Liver (tissue), 9 donors: ENCODE measurements around the gene CCBE1. TPM values are rescaled to one million over a fixed set of nuclear protein-coding genes. Genes with fewer than 3 reads are reported as not detected.
"Not testable (repeated sequence)": the region's sequence is repeated elsewhere in the genome, so short reads cannot be mapped to it uniquely, and the experiment has no call there.

ENCODE experiments used
- DNase-seq: peaks from one replicate; pipeline ENCODE4 v3.0.0-alpha.2; 2017; ENCODE audit warnings: low spot score
- H3K27ac ChIP-seq, 2 donors: one replicate each; pipeline ENCODE4 v1.7.0; 2013; ENCODE audit warnings: inconsistent platforms in 2 of 2, low read length in 2 of 2, control low read depth in 1 of 2, low read depth in 1 of 2, mild to moderate bottlenecking in 1 of 2
- H3K27me3 ChIP-seq, 4 donors: one replicate each; pipeline versions ENCODE4 v1.6.1 to v1.7.0; 2013; ENCODE audit warnings: low read length in 3 of 4, inconsistent platforms in 1 of 4, mild to moderate bottlenecking in 1 of 4, moderate library complexity in 1 of 4; ENCODE audit not compliant: control insufficient read depth in 4 of 4, insufficient read depth in 4 of 4
- H3K36me3 ChIP-seq, 4 donors: one replicate each; pipeline versions ENCODE4 v1.6.1 to v1.7.0; 2013; ENCODE audit warnings: low read length in 3 of 4, mild to moderate bottlenecking in 3 of 4, low read depth in 1 of 4, moderate library complexity in 1 of 4; ENCODE audit not compliant: control insufficient read depth in 4 of 4, insufficient read depth in 3 of 4
- H3K4me1 ChIP-seq, 4 donors: one replicate each; pipeline versions ENCODE4 v1.6.1 to v1.7.0; 2013; ENCODE audit warnings: low read length in 3 of 4, mild to moderate bottlenecking in 3 of 4, moderate library complexity in 1 of 4; ENCODE audit not compliant: control insufficient read depth in 4 of 4, insufficient read depth in 4 of 4
- H3K4me3 ChIP-seq, 3 donors: one replicate each; pipeline versions ENCODE4 v1.6.1 to v1.7.0; 2013; ENCODE audit warnings: low read length in 3 of 3, control low read depth in 1 of 3, low read depth in 1 of 3, mild to moderate bottlenecking in 1 of 3
- H3K9ac ChIP-seq, 2 donors: one replicate each; pipeline ENCODE4 v1.7.0; 2013; ENCODE audit warnings: low read length in 2 of 2, mild to moderate bottlenecking in 2 of 2, moderate library complexity in 2 of 2, control low read depth in 1 of 2, low read depth in 1 of 2
- H3K9me3 ChIP-seq, 4 donors: one replicate each; pipeline versions ENCODE4 v1.6.1 to v1.7.0; 2013; ENCODE audit warnings: low read length in 3 of 4; ENCODE audit not compliant: control insufficient read depth in 4 of 4
- CTCF ChIP-seq: fragments of 150-350 bp; IDR thresholded peaks from 2 replicates; pipeline ENCODE4 v1.5.1; 2017; ENCODE audit warnings: improper control_type of control experiment, low read depth, low read length; ENCODE audit not compliant: missing input control
- EGR1 ChIP-seq, 2 donors: IDR thresholded peaks; 2 replicates each; pipeline ENCODE4 v1.6.1; 2016 to 2018; ENCODE audit warnings: antibody characterized with exemption in 2 of 2, low read depth in 2 of 2
- FOXA1 ChIP-seq: IDR thresholded peaks from 2 replicates; pipeline ENCODE4 v1.6.1; 2016; ENCODE audit warnings: antibody characterized with exemption
- JUND ChIP-seq, 2 donors: IDR thresholded peaks; 2 replicates each; pipeline ENCODE4 v1.6.1; 2016; ENCODE audit warnings: antibody characterized with exemption in 2 of 2
- MAX ChIP-seq: IDR thresholded peaks from 2 replicates; pipeline ENCODE4 v1.6.1; 2016; ENCODE audit warnings: antibody characterized with exemption
- NR2F2 ChIP-seq: IDR thresholded peaks from 2 replicates; pipeline ENCODE4 v1.6.1; 2016; ENCODE audit warnings: antibody characterized with exemption
- RXRA ChIP-seq, 2 donors: IDR thresholded peaks; 2 replicates each; pipeline ENCODE4 v1.6.1; 2017 to 2018; ENCODE audit warnings: antibody characterized with exemption in 2 of 2, mild to moderate bottlenecking in 1 of 2
- SP1 ChIP-seq: IDR thresholded peaks from 2 replicates; pipeline ENCODE4 v1.6.1; 2018; ENCODE audit warnings: antibody characterized with exemption, mild to moderate bottlenecking
- TAF1 ChIP-seq: conservative IDR thresholded peaks from 2 replicates; pipeline ENCODE4 v1.6.1; 2016; ENCODE audit warnings: antibody characterized with exemption, mild to moderate bottlenecking
- YY1 ChIP-seq: IDR thresholded peaks from 2 replicates; pipeline ENCODE4 v1.6.1; 2016; ENCODE audit warnings: antibody characterized with exemption, mild to moderate bottlenecking
- WGBS: extraction: QIAGEN DNeasy Blood & Tissue Kit; methylation state at CpG from one replicate; pipeline ENCODE4 v1.1.7; 2013; 5-methylcytosine and 5-hydroxymethylcytosine counted together
- polyA plus RNA-seq, 2 donors: library from polyadenylated mRNA; stranded (reverse) in 1 of 2; unstranded in 1 of 2; fragments of 200-250 nt in 1 of 2; fragments of >200 nt in 1 of 2; fragmentation: Nextera tagmentation in 1 of 2; extraction: Ambion mirVana in 1 of 2; gene quantifications; one replicate each; pipeline versions ENCODE4 v1.2.1 to v1.2.3, GENCODE V29; 2013 to 2015
- total RNA-seq, 2 donors: library from RNA; depleted of rRNA; stranded (reverse); fragments of >200 nt; gene quantifications; one replicate each; pipeline ENCODE4 v1.2.3, GENCODE V29; 2014
- TF ChIP-seq, protein P1 (sequence below): IDR thresholded peaks from 2 replicates; pipeline ENCODE4 v1.6.1; 2016; ENCODE audit warnings: antibody characterized with exemption
- TF ChIP-seq, protein P2 (sequence below): IDR thresholded peaks from 2 replicates; pipeline ENCODE4 v1.6.1; 2016; ENCODE audit warnings: antibody characterized with exemption
- donor health status: healthy.
- donor health status: healthy.
- donor health status: healthy.
- donor health status: healthy.
- donor health status: healthy.

CCBE1 gene
- total and polyA plus RNA-seq, 4 donors, result 1.8 to 2.6 (median 2.2) TPM

DNA sequence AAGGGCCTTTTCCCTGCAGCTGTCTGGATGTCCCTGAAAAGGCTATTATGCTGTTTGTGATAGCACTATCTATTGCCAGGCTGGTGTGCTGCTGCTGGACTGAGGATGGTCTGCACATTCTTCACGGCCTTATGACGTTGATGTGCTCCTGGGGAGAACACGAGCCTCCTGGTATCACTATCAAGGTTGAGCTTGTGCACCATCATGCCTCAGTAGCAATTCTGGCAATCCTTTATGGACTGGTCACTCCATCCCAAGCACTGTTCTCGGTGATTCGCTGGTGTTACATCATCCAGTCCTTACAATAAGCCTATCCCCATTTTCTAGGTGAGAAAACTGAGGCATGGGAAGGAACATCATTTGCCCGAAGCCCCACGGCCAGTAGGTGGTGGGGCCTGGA lies 18.2 kb upstream of the CCBE1 start (continued):
- TF ChIP-seq, protein P1, sequence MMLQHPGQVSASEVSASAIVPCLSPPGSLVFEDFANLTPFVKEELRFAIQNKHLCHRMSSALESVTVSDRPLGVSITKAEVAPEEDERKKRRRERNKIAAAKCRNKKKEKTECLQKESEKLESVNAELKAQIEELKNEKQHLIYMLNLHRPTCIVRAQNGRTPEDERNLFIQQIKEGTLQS, result no peak
- TF ChIP-seq, protein P2, sequence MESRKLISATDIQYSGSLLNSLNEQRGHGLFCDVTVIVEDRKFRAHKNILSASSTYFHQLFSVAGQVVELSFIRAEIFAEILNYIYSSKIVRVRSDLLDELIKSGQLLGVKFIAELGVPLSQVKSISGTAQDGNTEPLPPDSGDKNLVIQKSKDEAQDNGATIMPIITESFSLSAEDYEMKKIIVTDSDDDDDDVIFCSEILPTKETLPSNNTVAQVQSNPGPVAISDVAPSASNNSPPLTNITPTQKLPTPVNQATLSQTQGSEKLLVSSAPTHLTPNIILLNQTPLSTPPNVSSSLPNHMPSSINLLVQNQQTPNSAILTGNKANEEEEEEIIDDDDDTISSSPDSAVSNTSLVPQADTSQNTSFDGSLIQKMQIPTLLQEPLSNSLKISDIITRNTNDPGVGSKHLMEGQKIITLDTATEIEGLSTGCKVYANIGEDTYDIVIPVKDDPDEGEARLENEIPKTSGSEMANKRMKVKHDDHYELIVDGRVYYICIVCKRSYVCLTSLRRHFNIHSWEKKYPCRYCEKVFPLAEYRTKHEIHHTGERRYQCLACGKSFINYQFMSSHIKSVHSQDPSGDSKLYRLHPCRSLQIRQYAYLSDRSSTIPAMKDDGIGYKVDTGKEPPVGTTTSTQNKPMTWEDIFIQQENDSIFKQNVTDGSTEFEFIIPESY, result no peak

- not testable (repeated sequence) for H3K27ac ChIP-seq, H3K9me3 ChIP-seq, H3K9ac ChIP-seq, H3K36me3 ChIP-seq, H3K4me3 ChIP-seq, DNase-seq, H3K4me1 ChIP-seq, H3K27me3 ChIP-seq
- WGBS, result 96% methylated on average over 26 of the region's 28 CpGs
Observed at GRCh38 chr18:59714096-59714495, 16.9 kb upstream of the CCBE1 start.

DNA sequence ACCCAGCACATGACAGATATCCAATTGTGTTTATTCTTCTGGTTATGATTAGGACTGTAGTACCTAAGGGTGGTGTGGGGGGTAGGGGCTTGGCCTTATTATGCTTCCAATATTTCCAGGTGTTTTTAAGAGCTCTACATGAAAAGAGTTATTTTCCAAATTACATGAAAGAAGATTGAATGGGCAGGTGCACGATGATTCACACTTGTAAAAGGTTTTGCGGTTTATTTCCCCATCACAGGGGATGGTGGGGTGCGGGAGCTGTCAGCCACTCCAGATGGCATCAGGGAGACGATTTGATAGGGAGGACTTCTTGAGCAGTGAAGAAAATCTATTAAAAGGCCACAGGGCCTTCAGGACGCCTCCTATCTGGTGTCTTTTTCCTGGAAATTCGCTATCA lies 15.1 kb upstream of the CCBE1 start:
- Histone ChIP-seq H3K4me1 (no peaks in the 10 kb centered on the region), H3K4me3 (no peak overlapping the region), H3K36me3 (no peaks in the 10 kb centered on the region), H3K27ac (no peak overlapping the region), H3K27me3 (peaks cover 0 to 2% (median under 1%) of the 10 kb centered on the region in 4 donors), H3K9ac (no peak overlapping the region), H3K9me3 (peaks cover 0 to 3% (median 0%) of the 10 kb centered on the region in 4 donors)
- no peak for DNase-seq
- no peak for TF ChIP-seq SP1
- no peak for TF ChIP-seq EGR1 (IDR thresholded peaks at IDR 0.05; ENCODE audit: low read depth in 2 of 2)
- TF ChIP-seq MAX, result no peak
- TF ChIP-seq YY1, result no peak
- no peak for TF ChIP-seq NR2F2
- TF ChIP-seq JUND (IDR thresholded peaks at IDR 0.05), result no peak
- no peak for TF ChIP-seq CTCF
- no peak for TF ChIP-seq TAF1
- TF ChIP-seq, protein P2, result no peak
- TF ChIP-seq FOXA1, result no peak
- TF ChIP-seq RXRA (IDR thresholded peaks at IDR 0.05), result no peak
- 63% methylated on average over 6 of the region's 6 CpGs for WGBS
